ENCODE measurements around the gene ARSI.

GRCh38 chr5:150326707-150327106, 24.0 kb upstream of the ARSI start:
- TF ChIP-seq CTCF (IDR thresholded peaks at IDR 0.05): no peak
- TF ChIP-seq POLR2A (IDR thresholded peaks at IDR 0.05): no peak
- no peak for TF ChIP-seq POLR2AphosphoS5 (IDR thresholded peaks at IDR 0.05)
